H9 (cell line): ENCODE data around the gene ZNRF3. TPM values are rescaled to one million over a fixed set of nuclear protein-coding genes. Genes with fewer than 3 reads are reported as not detected.
A peak's percentile ranks its signal among the peaks of the same experiment; 100 is the strongest.

ENCODE experiments used
- DNase-seq: peaks from one replicate; pipeline ENCODE4 v3.0.0-alpha.2; 2017
- H2AFZ ChIP-seq: one replicate; pipeline ENCODE4 v1.6.1; 2013; ENCODE audit warnings: mild to moderate bottlenecking, low read length, control low read depth, moderate library complexity
- H2AK5ac ChIP-seq: 2 replicates; pipeline ENCODE4 v1.6.1; 2013; ENCODE audit warnings: low read length, control low read depth, mixed read lengths; ENCODE audit not compliant: insufficient read length
- H2BK120ac ChIP-seq: one replicate; pipeline ENCODE4 v1.6.1; 2013; ENCODE audit warnings: low read depth, mild to moderate bottlenecking, low read length, control low read depth, inconsistent platforms; ENCODE audit not compliant: poor library complexity, severe bottlenecking
- H2BK12ac ChIP-seq: 2 replicates; pipeline ENCODE4 v1.6.1; 2013; ENCODE audit warnings: low read length, control low read depth, mixed read lengths, low read depth; ENCODE audit not compliant: insufficient read length
- H2BK15ac ChIP-seq: 2 replicates; pipeline ENCODE4 v1.6.1; 2013; ENCODE audit warnings: low read depth, low read length, control low read depth
- H2BK20ac ChIP-seq: one replicate; pipeline ENCODE4 v1.6.1; 2013; ENCODE audit warnings: low read depth, mild to moderate bottlenecking, low read length, control low read depth, inconsistent platforms; ENCODE audit not compliant: poor library complexity, severe bottlenecking
- H2BK5ac ChIP-seq: 2 replicates; pipeline ENCODE4 v1.6.1; 2013; ENCODE audit warnings: low read length, control low read depth, mixed read lengths; ENCODE audit not compliant: insufficient read length
- H3K14ac ChIP-seq: 2 replicates; pipeline ENCODE4 v1.6.1; 2013; ENCODE audit warnings: low read length, control low read depth; ENCODE audit not compliant: insufficient read depth
- H3K18ac ChIP-seq: 2 replicates; pipeline ENCODE4 v1.6.1; 2013; ENCODE audit warnings: low read depth, mild to moderate bottlenecking, mixed read lengths, low read length, control low read depth; ENCODE audit not compliant: insufficient read length
- H3K23ac ChIP-seq: 2 replicates; pipeline ENCODE4 v1.6.1; 2013; ENCODE audit warnings: low read length, control low read depth, mixed read lengths, low read depth; ENCODE audit not compliant: insufficient read length
- H3K23me2 ChIP-seq: 2 replicates; pipeline ENCODE4 v1.6.1; 2013; ENCODE audit warnings: low read depth, mild to moderate bottlenecking, mixed read lengths, low read length, control low read depth; ENCODE audit not compliant: insufficient read length, poor library complexity, severe bottlenecking
- H3K27ac ChIP-seq: 2 replicates; pipeline ENCODE4 v1.5.1; 2013; ENCODE audit warnings: low read length, control low read depth, mixed read lengths, low read depth; ENCODE audit not compliant: insufficient read length
- H3K27me3 ChIP-seq: 2 replicates; pipeline ENCODE4 v1.6.1; 2013; ENCODE audit warnings: low read length, control low read depth, inconsistent platforms; ENCODE audit not compliant: insufficient read depth
- H3K4ac ChIP-seq: 2 replicates; pipeline ENCODE4 v1.6.1; 2013; ENCODE audit warnings: low read depth, mild to moderate bottlenecking, control low read depth, inconsistent platforms, low read length, moderate library complexity
- H3K4me1 ChIP-seq: 2 replicates; pipeline ENCODE4 v1.6.1; 2013; ENCODE audit warnings: low read length, control low read depth, inconsistent platforms; ENCODE audit not compliant: insufficient read depth
- H3K4me2 ChIP-seq: 2 replicates; pipeline ENCODE4 v1.6.1; 2013; ENCODE audit warnings: low read length, control low read depth, mixed read lengths; ENCODE audit not compliant: insufficient read length, insufficient read depth
- H3K56ac ChIP-seq: 2 replicates; pipeline ENCODE4 v1.6.1; 2013; ENCODE audit warnings: low read depth, mild to moderate bottlenecking, mixed read lengths, low read length, control low read depth; ENCODE audit not compliant: insufficient read length
- H3K79me1 ChIP-seq: 2 replicates; pipeline ENCODE4 v1.6.1; 2013; ENCODE audit warnings: low read depth, mild to moderate bottlenecking, moderate library complexity, low read length, control low read depth, inconsistent platforms; ENCODE audit not compliant: insufficient read depth, poor library complexity, severe bottlenecking
- H3K79me2 ChIP-seq: 2 replicates; pipeline ENCODE4 v1.6.1; 2013; ENCODE audit warnings: low read length, control low read depth, inconsistent platforms; ENCODE audit not compliant: insufficient read depth
- H3K9ac ChIP-seq: 2 replicates; pipeline ENCODE4 v1.6.1; 2013; ENCODE audit warnings: low read length, control low read depth, mixed read lengths; ENCODE audit not compliant: insufficient read length; ENCODE audit errors: extremely low read depth
- H3K9me3 ChIP-seq: one replicate; pipeline ENCODE4 v1.6.1; 2013; ENCODE audit warnings: low read depth, low read length, inconsistent platforms; ENCODE audit not compliant: control insufficient read depth
- H3T11ph ChIP-seq: one replicate; pipeline ENCODE4 v1.6.1; 2013; ENCODE audit warnings: mild to moderate bottlenecking, low read length, control low read depth, inconsistent platforms
- H4K20me1 ChIP-seq: one replicate; pipeline ENCODE4 v1.6.1; 2013; ENCODE audit not compliant: control insufficient read depth, insufficient read length, insufficient read depth
- H4K5ac ChIP-seq: 2 replicates; pipeline ENCODE4 v1.6.1; 2013; ENCODE audit warnings: low read depth, mild to moderate bottlenecking, mixed read lengths, low read length, control low read depth; ENCODE audit not compliant: insufficient read length
- H4K8ac ChIP-seq: replicated peaks from 2 replicates; pipeline ENCODE4 v1.6.1; 2013; ENCODE audit warnings: low read length, control low read depth, mixed read lengths, low read depth; ENCODE audit not compliant: insufficient read length
- H4K91ac ChIP-seq: 2 replicates; pipeline ENCODE4 v1.6.1; 2013; ENCODE audit warnings: low read depth, mild to moderate bottlenecking, moderate library complexity, mixed read lengths, low read length, control low read depth; ENCODE audit not compliant: insufficient read length
- H3K27ac Mint-ChIP-seq, 3 experiments: 2 replicates in 2 of 3; 3 replicates in 1 of 3; pipeline ENCODE4 v1.8.0; 2020 to 2021; ENCODE audit warnings: mixed read lengths in 3 of 3, mild to moderate bottlenecking in 1 of 3, moderate library complexity in 1 of 3
- H3K27me3 Mint-ChIP-seq: 2 replicates; pipeline ENCODE4 v1.8.0; 2021; ENCODE audit warnings: low read depth, mild to moderate bottlenecking, moderate library complexity, mixed read lengths
- H3K36me3 Mint-ChIP-seq, 3 experiments: 2 replicates in 2 of 3; 3 replicates in 1 of 3; pipeline ENCODE4 v1.8.0; 2020 to 2021; ENCODE audit warnings: low read depth in 3 of 3, mixed read lengths in 3 of 3; ENCODE audit not compliant: insufficient read depth in 1 of 3
- H3K4me1 Mint-ChIP-seq, 2 experiments: 2 replicates each; pipeline ENCODE4 v1.8.0; 2020; ENCODE audit warnings: mixed read lengths in 2 of 2
- H3K4me3 Mint-ChIP-seq, 2 experiments: 2 replicates in 1 of 2; 3 replicates in 1 of 2; pipeline ENCODE4 v1.8.0; 2020 to 2021; ENCODE audit warnings: mild to moderate bottlenecking in 2 of 2, mixed read lengths in 2 of 2, moderate library complexity in 1 of 2
- H3K9me3 Mint-ChIP-seq, 2 experiments: 2 replicates in 1 of 2; 3 replicates in 1 of 2; pipeline ENCODE4 v1.8.0; 2020; ENCODE audit warnings: mild to moderate bottlenecking in 2 of 2, mixed read lengths in 2 of 2, moderate library complexity in 1 of 2
- CTCF ChIP-seq: fragments of 200-600 bp; sonication (generic); conservative IDR thresholded peaks from 3 replicates; pipeline ENCODE4 v1.8.0; 2021; ENCODE audit warnings: antibody characterized with exemption, mild to moderate bottlenecking
- WGBS: extraction: QIAGEN DNeasy Blood & Tissue Kit; methylation state at CpG from one replicate; pipeline ENCODE4 v1.1.7; 2013; ENCODE audit warnings: missing lambda C conversion rate, low lambda C conversion rate, mixed read lengths; ENCODE audit not compliant: insufficient read length; ENCODE audit errors: extremely low coverage; 5-methylcytosine and 5-hydroxymethylcytosine counted together
- total RNA-seq: library from RNA; stranded (reverse); gene quantifications from 2 replicates; pipeline ENCODE4 v1.2.1, GENCODE V29; 2021

ZNRF3 gene
- total RNA-seq, 1 experiment from 2014 or later, result 20.6 TPM

- Mint-ChIP-seq H3K4me1 (peaks cover 43 to 55% of the 10 kb centered on the region in 2 experiments), H3K9me3 (no peaks in the 10 kb centered on the region), H3K27ac (peak overlapping the region; percentile 27 to 78 (median 61); a peak in 4 of 7 replicates), H3K27me3 (no peaks in the 10 kb centered on the region; the same call in 1 of the 2 replicates), H3K4me3 (no peak overlapping the region; a peak in 1 of 5 replicates), H3K36me3 (peaks cover 20 to 50% (median 35%) of the 10 kb centered on the region in 3 experiments; a peak in 6 of 7 replicates)
- Histone ChIP-seq H2BK5ac (no peak overlapping the region), H3K9ac (no peak overlapping the region), H3K23ac (no peak overlapping the region), H3K79me2 (no peaks in the 10 kb centered on the region), H2BK12ac (no peak overlapping the region), H3K4ac (no peak overlapping the region), H4K20me1 (no peaks in the 10 kb centered on the region), H2BK20ac (no peak overlapping the region), H2BK15ac (no peak overlapping the region), H4K5ac (no peak overlapping the region), H4K91ac (no peak overlapping the region), H3K23me2 (no peaks in the 10 kb centered on the region), H3K14ac (no peak overlapping the region), H3K27ac (no peak overlapping the region), H2BK120ac (no peak overlapping the region), H3K79me1 (peaks cover 10% of the 10 kb centered on the region), H3K56ac (no peak overlapping the region), H3K18ac (no peak overlapping the region), H3K9me3 (no peaks in the 10 kb centered on the region), H3K27me3 (no peaks in the 10 kb centered on the region), H2AFZ (no peak overlapping the region), H3K4me1 (peaks cover 4% of the 10 kb centered on the region; the same call in 1 of the 2 replicates), H4K8ac (no peak overlapping the region), H3T11ph (no peak overlapping the region), H3K4me2 (no peak overlapping the region), H2AK5ac (no peak overlapping the region)
- no peak for DNase-seq
- no CpG with 5 or more reads among the region's 4 CpGs for WGBS
- TF ChIP-seq CTCF, result no peak
Measured at GRCh38 chr22:28994522-28994921, 111.2 kb downstream of the ZNRF3 start.
